GM23248 (cell line): ENCODE results near the gene ABHD14A. TPM values are rescaled to one million over a fixed set of nuclear protein-coding genes. Genes with fewer than 3 reads are reported as not detected.

Source experiments
- DNase-seq: peaks from one replicate; pipeline ENCODE4 v3.0.0-alpha.2; 2015
- H2AFZ ChIP-seq: fragments of 200-600 bp; sonication (generic); 2 replicates; pipeline ENCODE4 v1.6.1; 2016; ENCODE audit warnings: antibody characterized with exemption
- H3F3A ChIP-seq: fragments of 200-600 bp; sonication (generic); 2 replicates; pipeline ENCODE4 v1.6.1; 2016; ENCODE audit warnings: mild to moderate bottlenecking, antibody characterized with exemption, mixed run types; ENCODE audit not compliant: insufficient read depth
- H3K27ac ChIP-seq: fragments of 200-600 bp; sonication (generic); 2 replicates; pipeline ENCODE4 v1.5.1; 2016; ENCODE audit warnings: mild to moderate bottlenecking
- H3K27me3 ChIP-seq: fragments of 200-600 bp; sonication (generic); replicated peaks from 2 replicates; pipeline ENCODE4 v1.6.1; 2016; ENCODE audit warnings: mild to moderate bottlenecking; ENCODE audit not compliant: insufficient read depth
- H3K36me3 ChIP-seq: fragments of 200-600 bp; sonication (generic); 2 replicates; pipeline ENCODE4 v1.6.1; 2016; ENCODE audit warnings: low read depth, mild to moderate bottlenecking
- H3K4me1 ChIP-seq: fragments of 200-600 bp; sonication (generic); 2 replicates; pipeline ENCODE4 v1.6.1; 2016; ENCODE audit warnings: mild to moderate bottlenecking; ENCODE audit not compliant: insufficient read depth
- H3K4me2 ChIP-seq: fragments of 200-600 bp; sonication (generic); one replicate; pipeline ENCODE4 v1.6.1; 2016; ENCODE audit warnings: mild to moderate bottlenecking; ENCODE audit not compliant: unreplicated experiment
- H3K4me3 ChIP-seq: fragments of 200-600 bp; sonication (generic); 2 replicates; pipeline ENCODE4 v1.5.1; 2016; ENCODE audit warnings: mild to moderate bottlenecking
- H3K79me2 ChIP-seq: fragments of 200-600 bp; sonication (generic); 2 replicates; pipeline ENCODE4 v1.6.1; 2016; ENCODE audit warnings: mild to moderate bottlenecking; ENCODE audit not compliant: insufficient read depth
- H3K9ac ChIP-seq: fragments of 200-600 bp; sonication (generic); 2 replicates; pipeline ENCODE4 v1.6.1; 2016; ENCODE audit warnings: mild to moderate bottlenecking
- H3K9me2 ChIP-seq: fragments of 200-600 bp; sonication (generic); 2 replicates; pipeline ENCODE4 v1.6.1; 2016; ENCODE audit warnings: mixed run types, mild to moderate bottlenecking, moderate library complexity; ENCODE audit not compliant: insufficient read depth
- H3K9me3 ChIP-seq: fragments of 200-600 bp; sonication (generic); one replicate; pipeline ENCODE4 v1.6.1; 2017; ENCODE audit warnings: low read depth
- H4K20me1 ChIP-seq: fragments of 200-600 bp; sonication (generic); 2 replicates; pipeline ENCODE4 v1.6.0; 2016; ENCODE audit not compliant: insufficient read depth
- EZH2 ChIP-seq: fragments of 200-600 bp; sonication (generic); IDR thresholded peaks from 2 replicates; pipeline ENCODE4 v1.6.1; 2018; ENCODE audit warnings: antibody characterized with exemption, mild to moderate bottlenecking; ENCODE audit not compliant: insufficient read depth, poor library complexity, severe bottlenecking
- EZH2phosphoT487 ChIP-seq: fragments of 200-600 bp; sonication (generic); IDR thresholded peaks from 2 replicates; pipeline ENCODE4 v1.6.1; 2018; ENCODE audit warnings: antibody characterized with exemption, moderate library complexity, mild to moderate bottlenecking, low read depth; ENCODE audit not compliant: insufficient read depth
- WGBS, 2 experiments: methylation state at CpG; one replicate each; pipeline ENCODE4 v1.1.6; 2015 to 2017; ENCODE audit warnings: low lambda C conversion rate in 2 of 2, low coverage in 1 of 2; ENCODE audit errors: missing lambda C conversion rate in 2 of 2; 5-methylcytosine and 5-hydroxymethylcytosine counted together
- in situ Hi-C: fragments of 300-500 bp; cut with MboI; formaldehyde crosslinking; loops from 2 replicates; pipeline ENCODE4 v1.15.0; 2020
- polyA plus RNA-seq: library from polyadenylated mRNA; unstranded; fragments of >200 nt; fragmentation: Nextera tagmentation; extraction: Ambion mirVana; gene quantifications from 2 replicates; pipeline ENCODE4 v1.2.1, GENCODE V29; 2016
- total RNA-seq: library from RNA; depleted of rRNA; stranded (reverse); fragments of >200 nt; shearing (Covaris generic); gene quantifications from 2 replicates; pipeline ENCODE4 v1.2.3, GENCODE V29; 2014

Gene ABHD14A
- total and polyA plus RNA-seq, 2 experiments from 2014 or later = 35.5 to 37.9 TPM

DNA sequence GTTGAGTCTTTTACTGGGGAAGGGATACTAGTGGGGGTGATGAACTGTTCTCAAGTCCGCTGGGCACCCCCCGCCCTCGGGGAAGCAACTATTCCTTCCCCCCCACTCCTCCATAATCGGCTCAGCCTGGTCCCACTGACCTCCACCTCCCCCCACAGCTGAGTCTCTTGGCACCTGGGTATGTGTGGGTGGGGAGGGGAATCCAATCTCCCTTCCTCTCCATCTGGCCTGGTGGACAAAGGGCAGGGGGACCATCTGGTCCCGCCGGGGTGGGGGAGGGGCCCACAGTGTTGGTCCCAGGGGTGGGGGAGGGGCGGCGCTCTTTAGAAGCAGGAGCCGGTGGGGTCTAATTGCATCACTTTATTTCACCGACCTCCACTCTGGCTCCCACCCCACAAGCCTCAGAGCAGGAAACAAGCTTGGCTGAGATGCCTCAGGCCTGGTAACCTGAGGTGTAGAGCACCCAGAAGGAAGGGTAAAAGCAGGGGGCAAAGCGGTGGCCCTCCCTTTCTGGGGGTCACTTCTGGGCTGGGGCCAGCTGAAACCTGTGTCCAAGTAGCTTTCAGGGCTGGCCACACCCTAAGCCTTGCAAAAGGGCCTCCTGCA is 6.6 kb upstream of the ABHD14A start:
- Histone ChIP-seq H3K9me3 (no peaks in the 10 kb centered on the region), H3K4me2 (peak overlapping the region; percentile 94), H3K27ac (peak overlapping the region; percentile 58), H3K4me3 (peak overlapping the region; percentile 87), H3K79me2 (peaks cover 40% of the 10 kb centered on the region), H3K27me3 (no peaks in the 10 kb centered on the region), H3K9ac (peak overlapping the region; percentile 84), H4K20me1 (no peaks in the 10 kb centered on the region), H3K36me3 (no peaks in the 10 kb centered on the region), H2AFZ (peak overlapping the region; percentile 67), H3K9me2 (no peaks in the 10 kb centered on the region), H3F3A (peaks cover 8% of the 10 kb centered on the region), H3K4me1 (0 out of 2 replicates have a peak, but pooled peaks cover 6% of the 10 kb centered on the region)
- peak; percentile 34 for DNase-seq
- TF ChIP-seq EZH2phosphoT487 (no peak), EZH2 (no peak)
- in situ Hi-C loops = no loop called here
- 16 to 28% methylated on average over 4 to 11 of the region's 11 CpGs for WGBS, 2 experiments

DNA sequence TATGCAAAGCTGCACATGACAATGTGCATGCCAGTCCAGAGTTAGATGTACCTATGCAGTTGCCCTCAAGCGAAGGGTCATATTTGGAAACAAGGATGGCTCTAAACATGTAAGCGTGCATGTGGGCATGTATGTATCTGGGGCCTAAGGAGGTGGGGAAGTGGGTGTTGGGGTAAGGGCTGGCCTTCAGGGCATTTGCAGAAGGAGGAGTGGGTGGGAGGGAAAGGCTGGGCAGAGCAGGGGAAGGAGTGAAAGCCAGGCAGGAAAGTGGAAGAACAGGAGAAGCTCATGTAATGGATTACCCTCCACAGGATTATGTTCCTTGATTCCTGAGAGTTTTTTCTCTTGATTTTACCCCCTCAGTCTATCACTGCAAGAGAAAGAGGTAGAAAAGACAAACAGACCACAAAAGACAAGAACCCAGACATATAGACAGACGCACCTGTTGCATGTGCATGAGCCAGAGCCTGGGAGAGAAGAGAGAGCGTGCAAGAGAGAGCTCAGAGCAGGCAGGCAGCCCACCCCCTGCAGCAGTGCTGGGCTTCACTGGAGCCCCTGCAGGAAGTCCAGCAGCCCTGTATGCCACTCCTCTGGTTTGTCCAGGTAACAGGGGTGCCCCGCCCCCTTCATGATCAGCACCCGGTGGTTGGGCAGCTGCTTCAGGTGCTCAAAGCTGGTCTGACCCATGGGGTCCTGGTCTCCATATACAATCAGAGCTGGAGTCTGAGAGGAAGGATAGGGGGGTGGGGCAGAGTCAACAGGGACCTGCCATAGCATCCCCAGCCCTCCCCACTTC is 5.8 kb upstream of the ABHD14A start:
- no peak overlapping the region for H3K4me2 ChIP-seq
- H3K9me2 ChIP-seq = no peaks in the 10 kb centered on the region

DNA sequence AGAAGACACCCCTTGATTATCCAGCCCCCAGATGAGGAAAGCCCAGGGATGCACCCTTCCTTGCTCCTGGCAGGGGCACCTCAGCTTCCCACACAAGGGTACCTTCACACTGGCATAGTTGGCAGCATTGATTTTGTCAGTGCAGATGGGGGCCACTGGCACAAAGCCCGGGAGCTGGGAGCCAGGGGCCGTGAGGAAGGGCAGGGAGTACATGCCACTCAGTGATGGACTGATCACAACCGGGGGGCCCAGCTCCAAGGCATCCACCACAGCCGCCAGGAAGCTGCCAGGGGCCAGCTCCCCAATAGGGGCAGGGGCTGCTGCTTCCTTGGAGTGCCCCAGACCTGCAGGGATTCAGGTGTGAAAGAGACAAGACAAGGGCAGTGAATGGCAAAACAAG is 5.0 kb upstream of the ABHD14A start:
- Histone ChIP-seq H3K27ac (no peak overlapping the region), H3K36me3 (no peaks in the 10 kb centered on the region), H3K9me2 (no peaks in the 10 kb centered on the region), H3K9ac (no peak overlapping the region), H3K4me2 (no peak overlapping the region), H4K20me1 (no peaks in the 10 kb centered on the region), H3F3A (peaks cover 8% of the 10 kb centered on the region), H2AFZ (no peak overlapping the region), H3K27me3 (no peaks in the 10 kb centered on the region), H3K4me3 (no peak overlapping the region), H3K4me1 (peaks cover 14% of the 10 kb centered on the region), H3K79me2 (peaks cover 42% of the 10 kb centered on the region), H3K9me3 (no peaks in the 10 kb centered on the region)
- in situ Hi-C loops = no loop called here
- 70 to 77% methylated on average over 4 of the region's 4 CpGs for WGBS, 2 experiments
- no peak for TF ChIP-seq EZH2phosphoT487
- no peak for TF ChIP-seq EZH2
- no peak for DNase-seq

More for the DNA sequence above, 5.8 kb upstream of the ABHD14A start:
- Histone ChIP-seq H3K27me3 (no peaks in the 10 kb centered on the region), H3K79me2 (peaks cover 45% of the 10 kb centered on the region), H2AFZ (no peak overlapping the region), H3K4me1 (peaks cover 7% of the 10 kb centered on the region), H3K36me3 (no peaks in the 10 kb centered on the region), H3F3A (peaks cover 8% of the 10 kb centered on the region), H3K4me3 (no peak overlapping the region), H3K9me3 (no peaks in the 10 kb centered on the region), H4K20me1 (no peaks in the 10 kb centered on the region), H3K9ac (no peak overlapping the region), H3K27ac (no peak overlapping the region)
- no peak for TF ChIP-seq EZH2phosphoT487
- no peak for TF ChIP-seq EZH2
- in situ Hi-C loops = no loop called here
- DNase-seq = no peak
- WGBS, 2 experiments = 88 to 92% methylated on average over 6 of the region's 6 CpGs

DNA sequence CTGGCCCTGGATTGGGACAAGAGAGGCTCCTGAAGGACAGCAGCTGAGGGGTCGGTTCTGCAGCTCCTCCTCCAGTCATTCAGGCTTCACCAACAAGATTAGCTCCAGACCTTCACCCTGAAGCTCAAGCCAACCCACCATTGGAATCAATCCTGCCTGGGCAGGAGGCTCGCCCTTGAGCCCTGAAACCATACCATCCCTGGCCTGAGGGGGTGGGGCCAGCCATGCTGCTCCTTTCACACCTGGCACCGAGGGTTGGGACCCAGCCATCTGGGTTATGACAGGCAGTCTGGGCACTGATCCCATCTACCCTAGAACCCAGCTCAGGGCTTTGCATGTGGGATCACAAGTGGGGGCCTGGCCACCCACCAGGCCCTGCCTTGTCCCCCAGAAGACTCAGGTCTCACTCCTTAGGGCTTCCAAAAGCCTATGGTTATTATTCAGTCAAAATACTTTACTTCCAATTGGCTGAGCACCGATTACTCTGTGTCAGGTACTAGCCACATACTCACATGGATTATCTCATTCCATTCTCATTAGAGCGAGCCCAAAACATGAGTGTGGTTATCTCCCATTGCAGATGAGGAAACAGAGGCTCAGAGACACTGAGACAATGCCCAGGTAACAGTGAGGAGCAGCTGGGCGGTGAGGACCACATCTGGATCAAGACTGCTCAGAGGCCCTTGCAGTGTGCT is 4.1 kb upstream of the ABHD14A start:
- WGBS, 2 experiments = 59 to 64% methylated on average over 6 of the region's 6 CpGs
- H2AFZ ChIP-seq = no peak overlapping the region
- in situ Hi-C loops = no loop called here
- H4K20me1 ChIP-seq = no peaks in the 10 kb centered on the region
- peaks cover 13% of the 10 kb centered on the region for H3F3A ChIP-seq
- no peak overlapping the region for H3K4me2 ChIP-seq
- H3K9me2 ChIP-seq = no peaks in the 10 kb centered on the region
- no peaks in the 10 kb centered on the region for H3K36me3 ChIP-seq
- no peak overlapping the region for H3K9ac ChIP-seq
- TF ChIP-seq EZH2phosphoT487 = no peak
- H3K4me1 ChIP-seq = peaks cover 17% of the 10 kb centered on the region
- H3K9me3 ChIP-seq = no peaks in the 10 kb centered on the region
- H3K27me3 ChIP-seq = no peaks in the 10 kb centered on the region
- H3K27ac ChIP-seq = no peak overlapping the region
- DNase-seq = no peak
- peaks cover 33% of the 10 kb centered on the region for H3K79me2 ChIP-seq
- no peak overlapping the region for H3K4me3 ChIP-seq
